ENCODE data around the gene PRKCQ. TPM values are rescaled to one million over a fixed set of nuclear protein-coding genes. Genes with fewer than 3 reads are reported as not detected.

Gene PRKCQ
- total RNA-seq = 1 to 10 TPM in 1 of 2 donors, under 1 TPM in 1; 0.33 to 6.0 TPM

DNA sequence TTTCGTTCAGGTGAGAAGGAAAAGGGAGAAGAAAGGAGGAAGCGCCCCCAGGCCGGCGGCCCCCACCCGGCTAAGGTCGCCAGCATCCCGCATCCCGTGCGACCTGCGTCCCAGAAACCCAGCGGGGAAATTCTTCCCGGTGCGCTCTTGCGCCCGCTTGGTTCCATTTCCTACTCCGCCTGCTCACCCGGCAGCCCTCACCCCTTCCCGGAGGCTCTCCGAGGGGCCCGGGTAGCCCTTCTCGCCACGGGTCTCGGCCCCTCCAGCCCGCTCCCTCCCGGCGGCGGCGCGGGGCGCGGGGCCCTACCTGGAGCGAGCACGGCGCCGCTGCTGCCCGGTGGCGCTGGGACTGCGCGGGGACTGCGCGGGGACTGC lies at the start of gene PRKCQ:
TSS of gene PRKCQ (minus strand) at position 373 of the 375 bp plus-strand sequence. CDS start 65,141 bp downstream, outside the sequence.
- Histone ChIP-seq H3K27me3 (no peaks in the 10 kb centered on the region), H3K9me3 (no peaks in the 10 kb centered on the region), H3K36me3 (replicated peaks in 1 of 2; ENCODE audit: insufficient read depth in 1 of 2, low read depth in 2 of 2) (no peaks in the 10 kb centered on the region), H3K4me1 (peaks cover 13% of the 10 kb centered on the region), H3K4me3 (peak within 1 kb of the TSS; percentile 63 to 91), H3K27ac (peak within 1 kb of the TSS; percentile 65 to 90 (median 88))
- 0% methylated on average over 10 to 15 of the region's 41 CpGs for WGBS, 2 donors
- DNase-seq (peak; percentile 44 to 54 (median 48)), ATAC-seq (peak; percentile 66)
- no peak for TF ChIP-seq POLR2A (IDR thresholded peaks at IDR 0.05)
- TF ChIP-seq, protein P1, sequence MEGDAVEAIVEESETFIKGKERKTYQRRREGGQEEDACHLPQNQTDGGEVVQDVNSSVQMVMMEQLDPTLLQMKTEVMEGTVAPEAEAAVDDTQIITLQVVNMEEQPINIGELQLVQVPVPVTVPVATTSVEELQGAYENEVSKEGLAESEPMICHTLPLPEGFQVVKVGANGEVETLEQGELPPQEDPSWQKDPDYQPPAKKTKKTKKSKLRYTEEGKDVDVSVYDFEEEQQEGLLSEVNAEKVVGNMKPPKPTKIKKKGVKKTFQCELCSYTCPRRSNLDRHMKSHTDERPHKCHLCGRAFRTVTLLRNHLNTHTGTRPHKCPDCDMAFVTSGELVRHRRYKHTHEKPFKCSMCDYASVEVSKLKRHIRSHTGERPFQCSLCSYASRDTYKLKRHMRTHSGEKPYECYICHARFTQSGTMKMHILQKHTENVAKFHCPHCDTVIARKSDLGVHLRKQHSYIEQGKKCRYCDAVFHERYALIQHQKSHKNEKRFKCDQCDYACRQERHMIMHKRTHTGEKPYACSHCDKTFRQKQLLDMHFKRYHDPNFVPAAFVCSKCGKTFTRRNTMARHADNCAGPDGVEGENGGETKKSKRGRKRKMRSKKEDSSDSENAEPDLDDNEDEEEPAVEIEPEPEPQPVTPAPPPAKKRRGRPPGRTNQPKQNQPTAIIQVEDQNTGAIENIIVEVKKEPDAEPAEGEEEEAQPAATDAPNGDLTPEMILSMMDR (IDR thresholded peaks at IDR 0.05) = peak in 1 of 7 experiments; percentile 4
- intact Hi-C loops (cut with DNase I) = no loop called here

DNA sequence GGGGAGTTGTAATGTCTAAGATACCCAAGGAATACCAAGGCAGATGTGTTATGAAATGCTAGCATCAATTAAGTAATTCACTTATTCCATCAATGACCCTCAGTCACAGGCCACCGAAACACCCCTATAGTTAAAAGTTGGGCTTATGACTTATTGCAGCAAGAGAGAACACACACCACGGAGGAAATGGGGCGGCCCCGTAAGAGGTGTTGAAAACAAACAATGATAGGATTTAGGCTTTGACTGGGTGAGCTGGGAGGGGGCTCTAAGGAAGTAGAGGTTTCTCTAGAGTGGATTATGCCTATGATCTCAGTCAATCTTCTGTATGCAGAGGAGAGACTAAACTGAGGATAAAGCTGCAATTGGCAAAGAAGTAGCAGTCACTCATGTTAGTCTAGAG lies 45.4 kb upstream of the PRKCQ start:
- ATAC-seq (no peak), DNase-seq (no peak)
- TF ChIP-seq POLR2A (IDR thresholded peaks at IDR 0.05) = no peak
- TF ChIP-seq, protein P1 (IDR thresholded peaks at IDR 0.05) = no peak
- Histone ChIP-seq H3K4me1 (peaks cover 11% of the 10 kb centered on the region), H3K27ac (no peak overlapping the region), H3K27me3 (no peaks in the 10 kb centered on the region), H3K4me3 (no peak overlapping the region), H3K9me3 (no peaks in the 10 kb centered on the region), H3K36me3 (replicated peaks in 1 of 2; ENCODE audit: insufficient read depth in 1 of 2, low read depth in 2 of 2) (no peaks in the 10 kb centered on the region)
- intact Hi-C loops (cut with DNase I) = no loop called here
- 74 to 83% methylated on average over 4 of the region's 4 CpGs for WGBS, 2 donors

DNA sequence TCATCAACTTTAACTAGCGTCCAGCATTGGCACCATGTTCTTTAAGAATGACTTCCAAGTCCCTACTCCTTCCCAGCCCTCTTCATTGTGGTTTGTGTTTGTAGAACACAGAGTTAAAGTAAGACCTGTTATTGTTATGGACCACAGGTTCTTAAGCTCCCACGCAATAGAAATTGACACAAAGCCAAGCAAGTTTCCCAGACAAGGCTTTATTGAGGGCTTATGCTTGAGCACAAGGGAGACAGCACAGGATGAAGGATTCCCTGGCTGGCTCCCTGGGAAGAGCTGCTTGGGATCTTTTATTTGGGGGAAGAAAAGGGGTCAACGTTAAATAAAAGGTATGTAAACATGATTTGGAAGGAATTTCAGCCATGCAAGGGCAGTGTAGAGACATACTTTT lies 44.3 kb upstream of the PRKCQ start:
- no peak for ATAC-seq
- intact Hi-C loops (cut with DNase I) = no loop called here
- no peak overlapping the region for H3K4me3 ChIP-seq

DNA sequence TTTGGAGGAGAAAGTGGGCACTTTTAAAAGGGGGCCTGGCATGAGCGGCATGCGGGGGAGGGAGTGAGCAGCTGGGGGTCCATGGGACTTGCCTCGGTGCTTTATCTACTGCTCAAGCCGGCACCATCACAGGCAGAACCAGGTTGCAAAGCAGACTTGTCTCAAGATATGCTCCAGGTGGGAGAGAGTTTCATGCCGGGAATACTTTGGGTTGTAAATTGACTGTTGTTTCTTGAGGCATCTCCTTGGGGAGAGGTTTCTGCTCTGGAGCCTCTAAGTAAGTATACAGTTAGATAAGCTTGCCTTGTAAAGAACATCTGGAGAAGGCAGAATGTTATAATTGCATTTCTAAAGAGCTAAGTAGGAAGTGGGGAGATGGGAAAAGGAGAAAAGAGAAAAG lies 42.8 kb upstream of the PRKCQ start:
- Histone ChIP-seq H3K9me3 (no peaks in the 10 kb centered on the region), H3K27ac (no peak overlapping the region), H3K36me3 (replicated peaks in 1 of 2; ENCODE audit: insufficient read depth in 1 of 2, low read depth in 2 of 2) (no peaks in the 10 kb centered on the region), H3K27me3 (no peaks in the 10 kb centered on the region), H3K4me1 (peaks cover 18% of the 10 kb centered on the region), H3K4me3 (no peak overlapping the region)
- intact Hi-C loops (cut with DNase I) = no loop called here
- no peak for ATAC-seq
- TF ChIP-seq, protein P1 (IDR thresholded peaks at IDR 0.05) = no peak
- TF ChIP-seq POLR2A (IDR thresholded peaks at IDR 0.05) = no peak
- no peak for DNase-seq
- WGBS, 2 donors = 76 to 91% methylated on average over 5 of the region's 5 CpGs

More for the DNA sequence above, 44.3 kb upstream of the PRKCQ start:
- Histone ChIP-seq H3K36me3 (replicated peaks in 1 of 2; ENCODE audit: insufficient read depth in 1 of 2, low read depth in 2 of 2) (no peaks in the 10 kb centered on the region), H3K4me1 (peaks cover 11% of the 10 kb centered on the region), H3K27ac (no peak overlapping the region), H3K9me3 (no peaks in the 10 kb centered on the region), H3K27me3 (no peaks in the 10 kb centered on the region)
- WGBS, 2 donors = 20 to 34% methylated on average over 3 of the region's 3 CpGs
- DNase-seq = peak in 1 of 4 donors; percentile 10
- TF ChIP-seq, protein P1 (IDR thresholded peaks at IDR 0.05) = no peak
- TF ChIP-seq POLR2A (IDR thresholded peaks at IDR 0.05) = no peak

DNA sequence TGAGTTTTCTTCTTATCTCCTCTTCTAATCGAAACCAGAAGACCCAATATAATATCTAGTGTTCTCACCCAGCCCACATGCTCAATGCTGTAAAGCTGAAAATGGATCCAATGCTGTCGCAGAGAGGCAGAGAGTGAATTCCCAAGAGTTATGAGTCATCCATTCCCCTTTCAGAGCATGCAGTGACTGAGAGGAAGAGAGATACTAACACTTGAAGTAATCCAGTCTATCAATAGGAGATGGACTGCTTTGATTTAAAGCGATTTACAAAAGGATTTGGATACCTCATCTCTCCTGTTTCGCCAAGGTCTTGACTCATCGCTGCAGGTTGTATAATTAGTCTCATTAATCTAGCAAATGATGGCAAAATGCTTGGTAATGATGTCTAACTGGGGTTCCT lies 41.5 kb upstream of the PRKCQ start:
- 61 to 80% methylated on average over 5 of the region's 5 CpGs for WGBS, 2 donors

More for the DNA sequence above, 41.5 kb upstream of the PRKCQ start:
- DNase-seq = no peak
- no peaks in the 10 kb centered on the region for H3K36me3 ChIP-seq (replicated peaks in 1 of 2; ENCODE audit: insufficient read depth in 1 of 2, low read depth in 2 of 2)
- peaks cover 18% of the 10 kb centered on the region for H3K4me1 ChIP-seq
- intact Hi-C loops (cut with DNase I) = no loop called here
- no peaks in the 10 kb centered on the region for H3K9me3 ChIP-seq
- TF ChIP-seq, protein P1 (IDR thresholded peaks at IDR 0.05) = no peak
- no peak for TF ChIP-seq POLR2A (IDR thresholded peaks at IDR 0.05)
- H3K4me3 ChIP-seq = no peak overlapping the region
- no peak overlapping the region for H3K27ac ChIP-seq
- H3K27me3 ChIP-seq = no peaks in the 10 kb centered on the region
- ATAC-seq = no peak

Measured in body of pancreas (tissue), 4 donors.